WTC11 (cell line): ENCODE results near the gene TMEM69. TPM values are rescaled to one million over a fixed set of nuclear protein-coding genes. Genes with fewer than 3 reads are reported as not detected.

Experiments used
- ATAC-seq: fragments of 200-7000 bp; cut with Tn5 transposase; 2 replicates; pipeline ENCODE4 v1.10.0; 2021; ENCODE audit warnings: mild to moderate bottlenecking, moderate library complexity
- CTCF ChIA-PET: fragments of 300-600 bp; sonication (Branson Sonifier 250); formaldehyde crosslinking; loops from one replicate; lab custom pipeline; 2021; ENCODE audit warnings: antibody characterized with exemption; lab: Charles Lee
- POLR2A ChIA-PET: fragments of 350-600 bp; sonication (Branson Sonifier 250); formaldehyde crosslinking; loops from one replicate; lab custom pipeline; 2021; ENCODE audit warnings: antibody characterized with exemption; lab: Charles Lee
- DNase-seq: peaks from one replicate; pipeline ENCODE4 v3.0.0; 2021; ENCODE audit warnings: low spot score
- H3K27ac Mint-ChIP-seq: 2 replicates; pipeline ENCODE4 v1.8.0; 2021; ENCODE audit warnings: mixed read lengths
- H3K27me3 Mint-ChIP-seq: 2 replicates; pipeline ENCODE4 v1.8.0; 2021; ENCODE audit warnings: low read depth, mild to moderate bottlenecking, moderate library complexity, mixed read lengths
- H3K36me3 Mint-ChIP-seq: 2 replicates; pipeline ENCODE4 v1.8.0; 2021; ENCODE audit warnings: mixed read lengths
- H3K4me1 Mint-ChIP-seq: 2 replicates; pipeline ENCODE4 v1.8.0; 2022; ENCODE audit warnings: mixed read lengths
- H3K4me3 Mint-ChIP-seq: 2 replicates; pipeline ENCODE4 v1.8.0; 2021; ENCODE audit warnings: mild to moderate bottlenecking, moderate library complexity, mixed read lengths
- H3K9me3 Mint-ChIP-seq: 2 replicates; pipeline ENCODE4 v1.8.0; 2021; ENCODE audit warnings: mixed read lengths
- ARID4B ChIP-seq: sonication (generic); formaldehyde crosslinking; IDR thresholded peaks from 2 replicates; pipeline ENCODE4 v1.8.0; 2023; ENCODE audit warnings: missing genetic modification reagents, mild to moderate bottlenecking, borderline replicate concordance
- ATF3 ChIP-seq: sonication (generic); formaldehyde crosslinking; conservative IDR thresholded peaks from 2 replicates; pipeline ENCODE4 v1.8.1; 2022; ENCODE audit warnings: mild to moderate bottlenecking, missing genetic modification reagents
- CDX4 ChIP-seq: fragments of 250-450 bp; sonication (Bioruptor Pico); IDR thresholded peaks from 2 replicates; pipeline ENCODE4 v1.9.0; 2021; ENCODE audit warnings: moderate library complexity, mild to moderate bottlenecking, inconsistent platforms, borderline replicate concordance
- E2F4 ChIP-seq: sonication (generic); formaldehyde crosslinking; IDR thresholded peaks from 2 replicates; pipeline ENCODE4 v1.8.1; 2022; ENCODE audit warnings: low read depth, mild to moderate bottlenecking, moderate library complexity, missing genetic modification reagents, borderline replicate concordance
- ERG ChIP-seq: fragments of 250-450 bp; sonication (Bioruptor Pico); IDR thresholded peaks from 2 replicates; pipeline ENCODE4 v1.8.0; 2021; ENCODE audit warnings: mild to moderate bottlenecking
- FOXK1 ChIP-seq: sonication (generic); formaldehyde crosslinking; IDR thresholded peaks from 2 replicates; pipeline ENCODE4 v1.8.0; 2022; ENCODE audit warnings: mild to moderate bottlenecking, moderate library complexity, missing genetic modification reagents
- FOXP1 ChIP-seq: sonication (generic); formaldehyde crosslinking; IDR thresholded peaks from 2 replicates; pipeline ENCODE4 v1.8.0; 2022; ENCODE audit warnings: missing genetic modification reagents, mild to moderate bottlenecking, moderate library complexity, borderline replicate concordance
- FOXP4 ChIP-seq: sonication (generic); formaldehyde crosslinking; IDR thresholded peaks from 2 replicates; pipeline ENCODE4 v1.8.0; 2022; ENCODE audit warnings: mild to moderate bottlenecking, missing genetic modification reagents
- IRF1 ChIP-seq: sonication (generic); formaldehyde crosslinking; IDR thresholded peaks from 2 replicates; pipeline ENCODE4 v1.8.0; 2023; ENCODE audit warnings: missing genetic modification reagents
- NR1H2 ChIP-seq: sonication (generic); formaldehyde crosslinking; IDR thresholded peaks from 2 replicates; pipeline ENCODE4 v1.9.0; 2021; ENCODE audit warnings: mild to moderate bottlenecking, moderate library complexity, missing genetic modification reagents
- PRRX2 ChIP-seq: fragments of 250-450 bp; sonication (Bioruptor Pico); IDR thresholded peaks from 2 replicates; pipeline ENCODE4 v1.8.0; 2021; ENCODE audit warnings: mild to moderate bottlenecking
- TCF7 ChIP-seq: sonication (generic); formaldehyde crosslinking; IDR thresholded peaks from 2 replicates; pipeline ENCODE4 v1.8.0; 2022; ENCODE audit warnings: mild to moderate bottlenecking, low read depth, missing genetic modification reagents, moderate library complexity
- TEAD1 ChIP-seq: sonication (generic); formaldehyde crosslinking; IDR thresholded peaks from 2 replicates; pipeline ENCODE4 v1.8.0; 2022; ENCODE audit warnings: mild to moderate bottlenecking, missing genetic modification reagents
- USF2 ChIP-seq: sonication (generic); formaldehyde crosslinking; IDR thresholded peaks from 2 replicates; pipeline ENCODE4 v1.8.1; 2023; ENCODE audit warnings: mild to moderate bottlenecking, missing genetic modification reagents, moderate library complexity
- ZSCAN18 ChIP-seq: fragments of 250-450 bp; sonication (Bioruptor Pico); IDR thresholded peaks from 2 replicates; pipeline ENCODE4 v2.1.2; 2022; ENCODE audit warnings: mild to moderate bottlenecking, moderate library complexity
- total RNA-seq: library from RNA; stranded (reverse); gene quantifications from 3 replicates; pipeline ENCODE4 v1.2.3, GENCODE V29; 2021

The TMEM69 gene
- total RNA-seq, 1 experiment from 2014 or later = 44.9 TPM

- H3K27me3 Mint-ChIP-seq = no peaks in the 10 kb centered on the region
- H3K27ac Mint-ChIP-seq = no peak overlapping the region
- DNase-seq (no peak), ATAC-seq (no peak)
- peaks cover 5% of the 10 kb centered on the region for H3K9me3 Mint-ChIP-seq
- no peaks in the 10 kb centered on the region for H3K4me1 Mint-ChIP-seq
- CTCF ChIA-PET = no interaction called here
- H3K36me3 Mint-ChIP-seq = 0 out of 2 replicates have a peak, but pooled peaks cover 2% of the 10 kb centered on the region
- no peak overlapping the region for H3K4me3 Mint-ChIP-seq
- TF ChIP-seq IRF1 (CRISPR knock-in tag) (no peak), PRRX2 (CRISPR knock-in tag) (no peak), FOXP4 (no peak), ARID4B (CRISPR knock-in tag) (no peak), FOXK1 (CRISPR knock-in tag) (no peak), E2F4 (CRISPR knock-in tag) (no peak), TCF7 (no peak), FOXP1 (CRISPR knock-in tag) (no peak), ATF3 (CRISPR knock-in tag) (no peak), USF2 (no peak), ERG (CRISPR knock-in tag) (no peak), ZSCAN18 (CRISPR knock-in tag) (no peak), NR1H2 (CRISPR knock-in tag) (no peak), TEAD1 (CRISPR knock-in tag) (no peak), CDX4 (CRISPR knock-in tag) (no peak)
- POLR2A ChIA-PET = no interaction called here
Observed at GRCh38 chr1:45721207-45721606, 33.2 kb downstream of the TMEM69 start.
